B cell (primary cell): ENCODE measurements around the gene ZBTB8OS.

ENCODE experiments used
- EZH2 ChIP-seq: IDR thresholded peaks from 2 replicates; pipeline ENCODE4 v1.6.1; 2012; ENCODE audit warnings: borderline replicate concordance, low read depth, mild to moderate bottlenecking, moderate library complexity, low read length; ENCODE audit not compliant: insufficient read depth, poor library complexity, severe bottlenecking
- TF ChIP-seq, protein P1 (sequence below): fragments of 200-600 bp; IDR thresholded peaks from one replicate; pipeline ENCODE4 v1.8.0; 2022; ENCODE audit warnings: antibody characterized with exemption, mild to moderate bottlenecking

- TF ChIP-seq, protein P1, sequence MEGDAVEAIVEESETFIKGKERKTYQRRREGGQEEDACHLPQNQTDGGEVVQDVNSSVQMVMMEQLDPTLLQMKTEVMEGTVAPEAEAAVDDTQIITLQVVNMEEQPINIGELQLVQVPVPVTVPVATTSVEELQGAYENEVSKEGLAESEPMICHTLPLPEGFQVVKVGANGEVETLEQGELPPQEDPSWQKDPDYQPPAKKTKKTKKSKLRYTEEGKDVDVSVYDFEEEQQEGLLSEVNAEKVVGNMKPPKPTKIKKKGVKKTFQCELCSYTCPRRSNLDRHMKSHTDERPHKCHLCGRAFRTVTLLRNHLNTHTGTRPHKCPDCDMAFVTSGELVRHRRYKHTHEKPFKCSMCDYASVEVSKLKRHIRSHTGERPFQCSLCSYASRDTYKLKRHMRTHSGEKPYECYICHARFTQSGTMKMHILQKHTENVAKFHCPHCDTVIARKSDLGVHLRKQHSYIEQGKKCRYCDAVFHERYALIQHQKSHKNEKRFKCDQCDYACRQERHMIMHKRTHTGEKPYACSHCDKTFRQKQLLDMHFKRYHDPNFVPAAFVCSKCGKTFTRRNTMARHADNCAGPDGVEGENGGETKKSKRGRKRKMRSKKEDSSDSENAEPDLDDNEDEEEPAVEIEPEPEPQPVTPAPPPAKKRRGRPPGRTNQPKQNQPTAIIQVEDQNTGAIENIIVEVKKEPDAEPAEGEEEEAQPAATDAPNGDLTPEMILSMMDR, result no peak
- no peak for TF ChIP-seq EZH2
Observed at GRCh38 chr1:32665915-32666314, 15.6 kb upstream of the ZBTB8OS start.
